CD4-positive, alpha-beta T cell (primary cell): ENCODE measurements around the gene ENG. TPM values are rescaled to one million over a fixed set of nuclear protein-coding genes. Genes with fewer than 3 reads are reported as not detected.

ENCODE experiments used
- ATAC-seq: fragments of 200-7000 bp; cut with Tn5 transposase; one replicate; pipeline ENCODE4 v1.10.0; 2022; ENCODE audit warnings: mild to moderate bottlenecking; ENCODE audit not compliant: poor library complexity
- CTCF ChIA-PET: fragments of 350-600 bp; sonication (Branson Sonifier 250); formaldehyde crosslinking; loops from one replicate; lab custom pipeline; 2021; ENCODE audit warnings: antibody characterized with exemption, inconsistent platforms; lab: Charles Lee
- POLR2A ChIA-PET: fragments of 350-600 bp; sonication (Branson Sonifier 250); formaldehyde crosslinking; loops from one replicate; lab custom pipeline; 2021; ENCODE audit warnings: antibody characterized with exemption, inconsistent platforms; lab: Charles Lee
- DNase-seq, 14 experiments: peaks; one replicate each; pipeline ENCODE4 v3.0.0-alpha.2; 2013 to 2020; ENCODE audit warnings: mixed read lengths in 2 of 14
- H3K27ac ChIP-seq, 2 donors: one replicate each; pipeline versions ENCODE4 v1.5.1 to v1.7.0; 2013; ENCODE audit warnings: low read length in 2 of 2, low read depth in 1 of 2, mild to moderate bottlenecking in 1 of 2
- H3K27me3 ChIP-seq, 2 experiments: 1 replicate in 1 of 2; 2 replicates in 1 of 2; pipeline versions ENCODE4 v1.6.1 to v1.7.0; 2013; ENCODE audit warnings: low read length in 2 of 2, control low read depth in 1 of 2, mild to moderate bottlenecking in 1 of 2, moderate library complexity in 1 of 2; ENCODE audit not compliant: insufficient read depth in 2 of 2, control insufficient read depth in 1 of 2
- H3K36me3 ChIP-seq: one replicate; pipeline ENCODE4 v1.6.1; 2013; ENCODE audit warnings: low read length, control low read depth; ENCODE audit not compliant: insufficient read depth
- H3K4me1 ChIP-seq: one replicate; pipeline ENCODE4 v1.6.1; 2013; ENCODE audit warnings: low read length, control low read depth; ENCODE audit not compliant: insufficient read depth
- H3K4me3 ChIP-seq: one replicate; pipeline ENCODE4 v1.5.1; 2013; ENCODE audit warnings: mild to moderate bottlenecking, low read length, moderate library complexity
- H3K9me3 ChIP-seq, 2 experiments: 1 replicate in 1 of 2; 2 replicates in 1 of 2; pipeline versions ENCODE4 v1.6.1 to v1.7.0; 2013; ENCODE audit warnings: low read length in 2 of 2, mild to moderate bottlenecking in 2 of 2, control low read depth in 1 of 2, moderate library complexity in 1 of 2; ENCODE audit not compliant: control insufficient read depth in 1 of 2, insufficient read depth in 1 of 2
- H3K27ac Mint-ChIP-seq: one replicate; pipeline ENCODE4 v1.8.0; 2020; ENCODE audit warnings: mixed read lengths
- H3K27me3 Mint-ChIP-seq: one replicate; pipeline ENCODE4 v1.8.0; 2021; ENCODE audit warnings: mixed read lengths
- H3K36me3 Mint-ChIP-seq: one replicate; pipeline ENCODE4 v1.8.0; 2021; ENCODE audit warnings: low read depth, mixed read lengths
- H3K4me1 Mint-ChIP-seq: one replicate; pipeline ENCODE4 v1.8.0; 2021; ENCODE audit warnings: low read depth, mixed read lengths
- H3K4me3 Mint-ChIP-seq: one replicate; pipeline ENCODE4 v1.8.0; 2020; ENCODE audit warnings: mild to moderate bottlenecking, mixed read lengths
- H3K9me3 Mint-ChIP-seq: one replicate; pipeline ENCODE4 v1.8.0; 2020; ENCODE audit warnings: mixed read lengths
- CTCF ChIP-seq: fragments of 200-600 bp; IDR thresholded peaks from one replicate; pipeline ENCODE4 v1.8.0; 2022; ENCODE audit warnings: antibody characterized with exemption, mild to moderate bottlenecking
- intact Hi-C, 2 experiments: fragments of 100-400 bp; cut with DNase I in 1 of 2; cut with micrococcal nuclease in 1 of 2; formaldehyde crosslinking; loops; one replicate each; pipeline versions ENCODE4 v1.15.1 to v1.9.0; 2023 to 2025; cut with DNase I, micrococcal nuclease
- total RNA-seq, 174 experiments: library from RNA in 2 of 174; stranded (reverse) in 2 of 174; gene quantifications; one replicate each; pipeline ENCODE4 v1.2.3 and lab custom pipeline; 2021 to 2026

ENG gene
- total RNA-seq, 2 experiments from 2014 or later = 2.5 to 2.6 TPM

- H3K9me3 ChIP-seq = no peaks in the 10 kb centered on the region
- peaks cover 11% of the 10 kb centered on the region for H3K4me1 ChIP-seq
- Mint-ChIP-seq H3K4me3 (no peak overlapping the region), H3K27ac (no peak overlapping the region), H3K4me1 (peaks cover 5% of the 10 kb centered on the region), H3K36me3 (peaks cover 32% of the 10 kb centered on the region), H3K9me3 (no peaks in the 10 kb centered on the region), H3K27me3 (no peaks in the 10 kb centered on the region)
- H3K27me3 ChIP-seq = peaks cover 5 to 6% of the 10 kb centered on the region in 2 experiments
- H3K4me3 ChIP-seq = no peak overlapping the region
- ChIA-PET CTCF (no interaction called here), POLR2A (no interaction called here)
- peaks cover 14% of the 10 kb centered on the region for H3K36me3 ChIP-seq
- DNase-seq = no peak
- H3K27ac ChIP-seq = no peak overlapping the region
- no peak for TF ChIP-seq CTCF
- intact Hi-C loops = loop anchor here in 1 of 2 experiments (5.0 kb wide), 1 partner anchor 37 kb away; the partner anchor contains the start of gene ST6GALNAC4
- no peak for ATAC-seq
Measured at GRCh38 chr9:127880143-127880542, 25.7 kb upstream of the ENG start.

- Mint-ChIP-seq H3K36me3 (peaks cover 19% of the 10 kb centered on the region), H3K4me3 (no peak overlapping the region), H3K27ac (no peak overlapping the region), H3K27me3 (no peaks in the 10 kb centered on the region), H3K4me1 (no peaks in the 10 kb centered on the region), H3K9me3 (no peaks in the 10 kb centered on the region)
- Histone ChIP-seq H3K27me3 (peaks cover 5 to 6% of the 10 kb centered on the region in 2 experiments), H3K36me3 (peaks cover 2% of the 10 kb centered on the region), H3K4me1 (peaks cover 9% of the 10 kb centered on the region), H3K27ac (no peak overlapping the region), H3K4me3 (no peak overlapping the region), H3K9me3 (no peaks in the 10 kb centered on the region)
- DNase-seq (no peak), ATAC-seq (no peak)
- intact Hi-C loops = loop anchor here in 1 of 2 experiments (5.0 kb wide), 1 partner anchor 33 kb away; no protein-coding TSS in a partner anchor
- CTCF ChIA-PET = interaction anchor here (1.4 kb wide), 1 partner anchor 9 kb away, joined by 3 read pairs; no protein-coding TSS in a partner anchor
- POLR2A ChIA-PET = no interaction called here
- TF ChIP-seq CTCF = no peak
Measured at GRCh38 chr9:127878652-127879390, 24.4 kb upstream of the ENG start.

GRCh38 chr9:127878001-127878651 lies 23.7 kb upstream of the ENG start:
- TF ChIP-seq CTCF = no peak

More at GRCh38 chr9:127878001-127878651, 23.7 kb upstream of the ENG start:
- Histone ChIP-seq H3K27ac (no peak overlapping the region), H3K4me1 (peaks cover 9% of the 10 kb centered on the region), H3K27me3 (peaks cover 5 to 6% of the 10 kb centered on the region in 2 experiments), H3K9me3 (no peaks in the 10 kb centered on the region), H3K36me3 (no peaks in the 10 kb centered on the region), H3K4me3 (no peak overlapping the region)
- DNase-seq (no peak), ATAC-seq (no peak)
- H3K4me3 Mint-ChIP-seq = no peak overlapping the region
- no peak overlapping the region for H3K27ac Mint-ChIP-seq
- no peaks in the 10 kb centered on the region for H3K9me3 Mint-ChIP-seq
- POLR2A ChIA-PET = no interaction called here
- no peaks in the 10 kb centered on the region for H3K4me1 Mint-ChIP-seq
- peaks cover 15% of the 10 kb centered on the region for H3K36me3 Mint-ChIP-seq
- H3K27me3 Mint-ChIP-seq = no peaks in the 10 kb centered on the region
- intact Hi-C loops = loop anchor here in 1 of 2 experiments (5.0 kb wide), 1 partner anchor 34 kb away; no protein-coding TSS in a partner anchor
- CTCF ChIA-PET = interaction anchor here (1.4 kb wide), 1 partner anchor 8 kb away, joined by 3 read pairs; no protein-coding TSS in a partner anchor
